GM18907 (cell line): ENCODE data around the gene COL21A1.
A peak's percentile ranks its signal among the peaks of the same experiment; 100 is the strongest.

Source experiments
- ATAC-seq: cut with Tn5 transposase; IDR thresholded peaks from one replicate; pipeline ENCODE4 v1.9.1; 2021; ENCODE audit warnings: mild to moderate bottlenecking, moderate library complexity; ENCODE audit not compliant: unreplicated experiment

COL21A1 gene

DNA sequence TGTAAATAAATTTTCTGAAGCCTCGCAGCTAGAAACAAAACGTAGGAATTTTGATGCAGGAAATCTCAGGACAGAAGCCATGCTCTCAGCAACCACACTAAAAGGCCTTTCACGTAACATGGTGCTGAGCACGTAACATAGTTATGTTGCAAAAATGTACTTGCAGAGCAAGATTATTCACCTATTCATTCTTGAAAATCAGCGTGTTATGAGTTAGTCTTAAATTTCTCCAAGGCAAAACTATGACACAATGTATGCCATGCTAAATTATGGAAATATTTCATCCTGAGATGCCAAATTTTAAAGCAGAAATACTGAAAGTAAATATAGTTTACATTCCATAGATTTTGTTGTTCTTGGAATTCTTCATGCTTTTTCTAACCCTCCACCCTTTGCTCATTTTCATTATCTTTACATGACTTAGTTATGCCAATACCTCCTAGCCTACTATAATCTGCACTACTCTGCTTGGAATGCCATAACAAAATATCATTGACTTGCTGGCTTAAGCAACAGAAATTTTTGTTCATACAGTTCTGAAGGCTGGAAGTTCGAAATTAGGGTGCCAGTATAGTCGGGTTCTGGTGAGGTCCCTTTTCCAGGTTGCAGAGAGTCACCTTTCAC is 192.2 kb downstream of the COL21A1 start:
- no peak for ATAC-seq

DNA sequence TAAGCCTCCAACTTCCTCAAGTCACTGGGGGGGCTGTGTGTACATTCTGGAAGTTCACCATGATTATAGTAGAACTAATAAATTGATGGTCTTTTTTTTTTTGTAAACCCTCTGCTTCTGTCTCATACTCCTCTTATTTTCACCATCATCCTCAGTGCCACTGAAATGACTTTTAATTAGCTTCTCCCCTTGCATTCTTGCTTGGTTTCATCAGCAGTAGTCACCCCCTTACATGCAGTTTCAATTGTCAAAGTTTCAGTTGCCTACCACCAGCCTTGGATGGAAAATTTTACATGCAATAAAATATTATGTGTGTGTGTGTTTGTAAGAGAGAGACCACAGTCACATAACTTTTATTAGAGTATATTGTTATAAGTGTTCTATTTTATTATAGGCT is 196.2 kb downstream of the COL21A1 start:
- no peak for ATAC-seq

DNA sequence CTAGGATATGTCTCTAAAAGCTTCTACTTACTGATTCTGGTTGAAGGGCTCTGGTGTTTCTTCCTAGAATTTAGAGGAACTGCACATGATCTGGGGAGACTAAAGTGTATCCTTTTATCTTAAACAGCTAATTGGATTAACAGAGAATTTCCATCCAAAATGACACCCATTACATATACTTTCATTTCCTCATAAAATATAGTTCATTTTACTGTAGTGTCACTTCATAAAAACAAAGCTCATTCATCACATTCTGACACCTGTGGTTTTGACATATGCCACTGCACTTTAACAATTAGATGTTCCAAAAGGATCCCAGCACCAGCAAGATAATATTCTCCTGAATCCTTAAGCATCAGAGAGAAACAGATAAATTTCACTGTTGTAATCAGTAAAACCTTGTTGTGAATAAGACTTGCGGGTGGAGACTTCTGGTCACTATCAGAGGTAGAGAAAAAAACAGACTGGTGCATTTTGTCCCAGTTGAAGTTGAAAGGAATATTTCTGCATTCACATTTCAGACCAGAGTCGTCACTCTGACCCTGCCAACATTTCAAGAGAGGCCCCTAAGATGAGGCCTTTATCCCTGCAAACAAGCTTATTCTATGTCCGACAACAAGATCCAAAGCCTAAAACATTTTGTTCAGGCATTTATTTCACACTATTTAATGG is 196.7 kb downstream of the COL21A1 start:
- no peak for ATAC-seq

DNA sequence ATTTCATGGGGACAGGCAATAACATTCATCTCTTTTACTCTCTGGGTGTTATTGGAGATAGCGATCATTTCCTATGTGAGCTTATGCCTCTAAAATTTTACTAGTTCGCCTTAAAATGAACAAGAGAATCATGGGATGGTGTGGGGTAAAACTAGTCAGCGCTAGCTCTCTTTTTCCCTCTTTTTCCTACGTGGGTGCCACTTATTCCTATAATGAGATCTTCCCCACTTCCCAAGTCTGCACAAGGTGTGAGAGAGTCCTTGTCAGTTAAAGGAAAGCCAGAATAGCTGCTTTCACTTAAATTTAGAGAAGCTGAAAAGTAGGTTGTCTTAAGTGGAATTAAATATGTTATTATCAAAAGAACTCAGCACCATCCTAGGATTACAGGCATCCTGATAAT is 198.8 kb downstream of the COL21A1 start:
- ATAC-seq = no peak

DNA sequence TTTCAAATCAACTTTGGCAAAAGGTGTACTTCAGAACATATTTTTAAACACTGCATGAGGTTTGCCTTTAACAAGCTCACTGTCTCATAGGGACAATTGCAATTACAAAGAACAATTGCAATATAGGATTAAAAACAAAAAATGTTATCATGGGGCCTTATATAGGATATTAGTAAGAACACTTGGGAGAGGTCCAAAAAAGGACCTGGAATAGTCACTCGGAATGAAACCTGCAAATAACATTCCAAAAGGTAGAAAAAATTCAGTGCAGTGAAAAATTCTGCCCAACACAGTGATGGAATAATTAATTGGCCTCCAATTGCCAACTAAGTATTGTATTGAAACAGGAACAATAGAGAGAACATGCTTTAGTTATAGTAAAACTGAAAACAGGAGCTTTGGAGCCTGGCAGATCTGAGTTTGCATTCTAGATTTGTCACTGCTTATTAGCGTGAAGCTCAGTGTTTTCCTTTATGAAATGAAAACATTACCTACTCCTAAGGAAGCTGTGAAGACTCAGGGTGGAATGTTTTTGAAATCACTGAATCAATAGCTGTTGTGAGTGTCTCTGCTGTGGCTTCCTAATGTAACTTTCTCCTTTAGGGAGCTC is 199.3 kb downstream of the COL21A1 start:
- no peak for ATAC-seq

DNA sequence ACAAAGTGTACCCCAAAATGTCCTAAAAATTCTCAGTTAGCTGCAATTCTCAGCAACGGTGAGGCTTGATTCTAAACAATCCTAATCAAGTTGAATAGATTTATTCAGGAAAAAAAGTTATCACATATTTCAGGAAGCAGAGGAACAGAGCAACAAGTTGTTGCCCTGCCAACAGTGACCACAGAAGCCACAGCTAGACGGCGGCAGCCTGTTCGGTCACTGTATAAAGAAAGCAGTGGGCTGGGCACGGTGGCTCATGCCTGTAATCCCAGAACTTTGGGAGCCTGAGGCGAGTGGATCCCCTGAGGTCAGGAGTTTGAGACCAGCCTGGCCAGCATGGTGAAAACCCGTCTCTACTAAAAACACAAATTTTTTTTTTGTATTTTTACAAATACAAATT is 200.8 kb downstream of the COL21A1 start:
- ATAC-seq = peak; percentile 58

DNA sequence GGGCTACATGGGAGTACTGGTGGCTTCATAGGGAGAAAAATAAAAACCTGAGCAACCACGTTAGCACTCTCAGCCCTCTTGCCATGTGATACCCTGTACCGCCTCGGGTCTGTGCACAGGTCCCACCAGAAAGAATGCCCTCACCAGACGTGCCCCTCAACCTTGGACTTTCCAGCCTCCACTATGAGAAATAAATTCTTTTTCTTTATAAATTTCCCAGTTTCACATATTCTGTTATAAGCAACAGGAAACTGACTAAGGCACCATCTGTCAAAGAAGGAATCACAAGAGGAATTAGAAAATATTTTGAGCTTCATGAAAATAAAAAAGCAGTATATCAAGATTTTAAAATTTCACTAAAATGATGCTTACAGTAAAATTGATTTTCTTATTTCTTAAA is 203.6 kb downstream of the COL21A1 start:
- ATAC-seq = no peak

DNA sequence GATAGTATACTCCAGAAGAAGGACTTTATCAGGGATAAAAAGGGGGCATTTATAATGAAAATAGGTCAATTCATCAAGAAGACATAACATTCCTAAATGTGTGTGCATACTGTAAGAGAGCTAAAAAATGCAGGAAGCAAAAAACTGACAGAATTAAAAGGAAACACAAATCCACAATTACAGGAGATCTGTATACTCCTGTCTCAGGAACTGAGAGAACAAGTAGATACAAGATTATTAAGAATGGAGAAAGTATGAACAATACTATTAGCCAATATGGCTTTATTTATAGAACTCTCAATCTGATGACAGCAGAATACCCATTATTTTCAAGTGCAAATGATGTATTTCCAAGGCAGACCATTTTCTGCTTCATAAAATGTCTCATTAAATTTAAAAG is 204.3 kb downstream of the COL21A1 start:
- no peak for ATAC-seq

DNA sequence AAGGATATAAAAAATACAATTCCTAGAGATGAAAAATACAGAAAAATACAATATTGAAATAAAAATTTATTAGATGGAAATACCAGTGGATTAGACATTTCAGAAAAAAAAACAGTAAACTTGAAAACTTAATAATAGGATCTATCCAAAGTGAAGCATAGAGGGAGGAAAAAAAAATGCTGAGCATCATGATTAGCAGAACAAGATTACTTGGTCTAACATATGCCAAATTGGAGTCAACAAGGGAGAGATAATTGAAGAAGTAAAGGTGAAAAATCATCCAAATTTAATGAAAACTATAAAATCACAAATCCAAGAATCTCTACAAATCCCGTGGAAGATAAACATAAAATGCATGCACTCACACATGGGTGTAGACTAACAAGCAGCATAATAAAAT is 205.8 kb downstream of the COL21A1 start:
- no peak for ATAC-seq

DNA sequence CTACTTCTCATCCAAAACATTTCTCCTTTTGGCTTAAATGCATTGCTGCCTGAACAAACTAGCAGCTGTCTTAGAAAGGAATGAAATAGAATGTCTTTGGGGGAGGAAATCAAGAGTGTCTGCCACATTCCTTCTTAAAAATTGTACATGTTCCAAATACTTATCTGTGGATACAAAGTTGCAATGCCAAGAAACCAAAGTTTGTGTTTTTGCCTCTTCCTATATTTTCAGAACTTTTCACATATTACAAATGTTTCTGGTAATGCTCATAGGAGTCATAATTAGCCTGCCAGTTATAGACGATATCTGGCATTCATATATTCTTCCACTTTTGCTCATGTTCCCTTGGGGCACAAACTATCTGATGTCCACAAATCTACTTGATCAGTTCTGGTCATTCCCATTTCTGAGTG is 206.5 kb downstream of the COL21A1 start:
- no peak for ATAC-seq

DNA sequence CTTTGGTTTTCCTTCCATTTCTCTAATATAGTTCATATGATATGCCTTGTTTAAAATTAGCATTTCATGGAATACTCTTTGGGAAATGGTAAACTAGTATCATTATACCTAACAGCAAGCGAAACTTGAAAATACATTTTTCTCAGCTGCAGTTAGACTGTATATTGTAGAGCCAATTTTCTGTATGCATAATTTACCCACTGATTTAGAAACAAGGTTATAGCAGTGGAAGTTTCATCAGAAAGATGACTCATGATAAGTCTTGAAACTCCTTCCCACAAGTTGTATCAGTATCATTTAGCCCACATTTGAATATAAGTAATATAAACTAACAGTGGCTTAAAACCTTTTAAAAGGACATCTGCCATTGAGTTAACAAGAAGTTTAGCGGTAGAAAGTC is 207.2 kb downstream of the COL21A1 start:
- ATAC-seq = no peak

DNA sequence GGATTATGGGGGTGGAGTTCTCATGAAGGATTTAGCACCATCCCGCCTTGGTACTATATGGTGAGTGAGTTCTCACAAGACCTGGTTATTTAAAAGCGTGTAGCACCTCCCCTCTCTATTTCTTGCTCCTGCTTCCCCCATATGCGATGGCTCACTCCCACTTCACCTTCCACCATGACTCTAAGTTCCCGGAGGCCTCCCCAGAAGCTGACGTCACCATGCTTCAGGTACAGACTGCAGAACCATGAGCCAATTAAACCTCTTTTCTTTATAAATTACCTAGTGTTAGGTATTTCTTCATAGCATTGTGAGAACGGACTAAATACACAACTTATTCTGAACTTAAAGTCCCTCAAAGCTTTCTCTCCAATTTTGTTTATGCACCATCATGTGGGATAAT is 208.6 kb downstream of the COL21A1 start:
- ATAC-seq = no peak

DNA sequence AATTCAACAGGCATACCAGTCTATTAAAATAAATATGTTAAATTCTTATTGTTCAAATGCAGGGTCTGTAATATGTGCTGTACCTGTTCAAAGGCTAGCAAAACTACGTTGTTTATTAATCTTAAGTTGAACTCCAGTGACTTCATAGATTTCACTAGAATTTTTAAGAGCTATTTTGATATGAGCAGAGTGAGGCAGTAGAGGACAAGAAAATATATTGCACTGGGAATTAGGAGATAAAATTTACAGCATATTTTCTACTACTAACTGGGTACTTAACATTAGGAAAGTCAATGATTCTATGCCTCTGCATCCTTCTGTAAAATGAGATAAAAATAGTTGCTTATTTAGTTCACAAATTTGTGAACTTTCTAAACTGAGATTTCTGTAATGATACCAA is 209.8 kb downstream of the COL21A1 start:
- ATAC-seq = no peak

DNA sequence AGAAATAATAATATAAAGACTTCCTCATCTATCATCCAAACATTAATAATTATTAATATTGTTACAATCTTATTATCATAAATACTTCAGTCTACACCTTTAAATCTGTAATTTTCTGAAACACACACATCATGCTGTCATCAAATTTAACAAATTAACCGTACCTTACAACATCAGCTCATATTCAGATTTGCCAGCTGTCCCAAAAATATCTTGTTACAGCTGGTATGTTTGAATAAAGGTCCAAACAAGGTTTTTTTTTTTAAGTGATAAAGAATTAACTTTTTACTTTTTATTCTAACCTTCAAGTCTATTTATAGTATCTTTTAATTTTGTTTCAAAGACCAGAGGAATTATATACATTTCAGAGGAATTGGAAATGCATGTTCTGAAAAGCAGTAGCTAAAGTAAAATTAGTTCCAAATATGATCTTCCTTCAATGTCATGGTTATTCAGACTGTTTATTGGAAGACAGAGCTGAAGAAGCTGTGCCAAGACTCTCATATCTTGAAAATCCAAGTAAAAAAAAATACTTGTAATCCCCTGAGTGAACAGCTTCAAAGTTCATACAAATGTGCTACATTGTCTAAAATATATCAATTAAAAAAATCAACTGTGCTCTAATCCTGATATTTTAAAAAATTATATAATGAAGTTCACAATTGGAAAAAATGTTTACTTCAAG is 210.3 kb downstream of the COL21A1 start:
- ATAC-seq = no peak

DNA sequence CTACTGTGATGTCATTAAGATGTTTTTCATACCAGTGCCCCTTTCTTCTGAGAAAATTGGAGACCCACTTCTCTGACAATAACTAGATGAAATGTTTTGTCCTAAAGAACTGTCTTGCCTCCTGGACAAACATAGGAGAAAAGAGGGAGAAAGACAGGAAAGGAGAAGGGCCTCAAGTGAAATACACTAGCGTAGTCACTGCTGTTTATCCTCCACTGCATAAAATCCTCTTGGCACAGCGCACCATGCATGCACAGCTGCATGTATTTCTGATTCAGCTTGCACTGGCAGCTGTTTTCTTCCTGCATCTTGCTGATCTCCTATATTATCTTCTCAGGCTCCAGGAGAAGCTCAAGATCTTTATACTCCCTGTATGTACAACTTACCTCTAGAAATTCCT is 214.0 kb downstream of the COL21A1 start:
- ATAC-seq = no peak

DNA sequence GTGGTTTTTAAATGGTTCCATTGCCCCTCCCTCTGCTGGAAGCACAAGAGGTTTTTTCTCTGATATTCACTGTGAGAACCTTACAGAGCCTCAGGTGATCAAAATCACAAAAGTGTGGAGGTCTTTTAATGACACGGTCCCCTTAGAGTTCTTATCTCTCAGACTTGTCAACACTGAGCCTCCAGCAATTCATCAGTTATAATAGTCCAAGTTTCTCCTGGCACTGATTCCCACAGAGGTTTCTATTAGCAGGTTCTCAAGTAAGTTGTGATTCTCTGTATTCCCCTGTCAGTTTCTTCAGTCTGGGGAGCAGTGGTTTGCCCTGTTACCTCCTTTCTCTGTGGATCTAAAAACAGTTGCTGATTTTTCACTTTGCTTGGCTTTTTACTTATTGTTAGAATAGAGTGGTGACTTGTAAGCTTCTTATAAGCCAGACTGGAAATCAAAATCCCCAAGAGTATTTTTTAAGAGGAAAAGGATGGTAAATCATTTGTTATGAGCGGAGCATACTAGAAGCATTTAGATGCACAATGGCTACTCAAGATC is 214.6 kb downstream of the COL21A1 start:
- ATAC-seq = no peak

DNA sequence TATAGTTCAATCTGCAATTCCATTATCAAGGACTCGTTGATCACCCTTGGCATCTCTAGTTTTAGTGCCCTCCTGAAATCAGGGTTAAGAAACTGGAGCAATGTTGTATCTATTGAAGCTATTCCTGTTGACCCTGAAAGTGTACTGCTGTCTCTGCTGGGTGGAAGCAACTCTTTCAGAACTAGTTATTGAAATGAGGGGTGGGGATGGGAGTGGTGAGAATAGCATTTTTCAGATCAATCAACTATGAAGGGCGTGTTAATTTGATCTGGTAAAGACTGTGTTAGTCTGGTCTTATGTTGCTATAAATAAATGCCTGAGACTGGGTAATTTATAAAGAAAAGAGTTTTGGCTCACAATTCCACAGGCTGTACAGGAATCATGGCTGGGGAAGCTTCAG is 219.5 kb downstream of the COL21A1 start:
- ATAC-seq = no peak

DNA sequence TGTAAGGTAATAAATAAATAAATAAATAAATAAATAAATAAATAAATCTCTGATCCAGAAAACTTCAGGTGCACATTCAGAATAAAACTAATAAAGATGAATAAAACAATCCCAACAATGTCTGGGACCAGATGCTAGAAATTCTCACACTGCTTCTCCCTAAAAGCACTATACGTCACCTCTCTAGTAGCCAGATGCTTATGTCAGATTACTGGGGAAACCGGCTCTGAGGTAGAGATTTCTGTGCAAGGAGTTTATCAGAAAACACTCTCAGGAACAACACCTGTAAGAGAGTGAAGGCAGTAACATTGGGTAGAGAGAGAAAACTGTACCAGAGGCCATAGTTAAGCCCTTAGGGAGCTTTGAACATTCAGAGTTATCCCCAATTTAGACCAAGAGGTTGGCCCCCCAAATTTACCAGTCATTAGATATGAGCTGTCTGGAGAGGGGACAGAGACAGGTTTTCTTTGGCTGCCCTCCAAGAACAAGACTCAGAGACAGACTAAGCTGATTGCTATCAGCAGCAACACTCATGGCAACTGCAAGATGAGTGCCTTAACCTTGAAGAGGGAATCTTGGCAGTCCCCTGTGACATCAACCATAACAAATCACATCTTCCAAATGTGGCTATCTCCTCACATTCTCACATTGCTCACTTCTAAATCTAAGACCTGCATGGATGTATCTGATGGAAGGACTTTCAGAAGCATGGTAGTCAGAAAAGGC is 220.8 kb downstream of the COL21A1 start:
- no peak for ATAC-seq

DNA sequence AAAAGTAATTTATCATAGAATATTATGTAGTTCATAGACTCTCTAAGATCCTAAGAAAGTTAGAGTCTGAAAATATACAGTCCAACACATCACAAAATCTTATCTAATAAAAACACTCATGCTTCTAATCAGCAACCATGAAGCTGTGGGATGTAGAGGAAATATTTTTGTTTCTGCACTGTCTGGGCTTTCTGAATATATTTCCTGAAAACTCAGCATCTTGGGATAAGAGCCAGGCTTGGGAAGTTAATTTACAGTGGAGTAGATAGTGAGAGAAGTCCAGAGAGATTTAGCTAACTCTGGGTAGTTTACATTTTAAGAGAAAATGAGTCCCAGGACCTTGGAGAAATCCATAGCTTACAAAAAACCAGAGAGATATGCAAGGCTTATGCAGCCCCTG is 221.6 kb downstream of the COL21A1 start:
- ATAC-seq = no peak

DNA sequence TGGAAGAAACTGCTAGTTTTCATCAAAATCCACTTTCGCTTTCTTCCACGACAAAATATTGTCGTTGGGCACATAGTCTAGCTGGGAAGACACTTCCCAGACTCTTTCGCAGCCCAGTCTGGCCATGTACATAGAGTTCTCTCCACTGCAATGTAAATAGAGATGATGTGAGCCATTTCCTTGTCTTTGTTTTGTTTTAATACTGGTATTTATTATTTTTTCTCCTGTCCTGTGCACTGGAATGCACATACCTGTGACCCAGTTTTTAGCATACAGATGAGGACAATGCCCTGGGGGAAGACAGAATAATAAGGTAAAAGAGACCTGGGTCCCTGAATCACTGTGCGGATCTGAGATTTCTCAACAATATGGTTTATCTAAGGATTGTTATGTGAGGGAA is 222.4 kb downstream of the COL21A1 start:
- no peak for ATAC-seq

DNA sequence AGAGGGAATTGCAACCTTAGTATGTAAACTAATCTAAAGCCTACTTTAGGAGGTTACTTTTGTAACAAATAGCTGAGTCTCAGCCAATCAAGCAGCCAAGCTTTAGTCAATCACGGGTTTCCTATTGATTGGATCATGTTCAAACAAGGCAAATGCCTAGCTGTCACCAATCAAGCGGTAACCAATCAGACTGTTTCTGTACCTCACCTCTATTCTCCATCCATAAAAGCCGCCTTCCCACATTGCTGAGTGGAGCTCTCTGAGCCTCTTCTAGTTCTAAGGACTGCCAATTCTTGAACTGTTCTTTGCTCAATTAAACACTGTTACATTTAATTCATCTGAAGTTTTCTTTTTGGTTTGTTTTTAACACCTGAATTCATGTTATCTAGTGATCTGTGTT is 223.6 kb downstream of the COL21A1 start:
- no peak for ATAC-seq
